BJ (cell line): Measurements from ENCODE around the gene PRR22. TPM values are rescaled to one million over a fixed set of nuclear protein-coding genes. Genes with fewer than 3 reads are reported as not detected.

Source experiments
- CTCF ChIA-PET: fragments of 350-600 bp; formaldehyde crosslinking; extraction: SDS; loops from one replicate; lab custom pipeline; 2021; ENCODE audit warnings: antibody characterized with exemption, inconsistent platforms; lab: Yijun Ruan, JAX
- POLR2A ChIA-PET: fragments of 300-600 bp; sonication (Branson Sonifier 250); formaldehyde crosslinking; extraction: SDS; loops from one replicate; lab custom pipeline; 2021; ENCODE audit warnings: antibody characterized with exemption; lab: Charles Lee
- DNase-seq: peaks from one replicate; pipeline ENCODE4 v3.0.0-alpha.2; 2011; ENCODE audit warnings: low read depth
- H3K27me3 ChIP-seq: 2 replicates; pipeline ENCODE4 v1.6.0; 2011; ENCODE audit warnings: low read length; ENCODE audit not compliant: control insufficient read depth, insufficient read depth
- H3K36me3 ChIP-seq: 2 replicates; pipeline ENCODE4 v1.5.1; 2011; ENCODE audit warnings: low read length; ENCODE audit not compliant: control insufficient read depth, insufficient read depth
- H3K4me3 ChIP-seq: 2 replicates; pipeline ENCODE4 v1.5.1; 2011; ENCODE audit warnings: low read depth, mild to moderate bottlenecking, control low read depth, low read length
- polyA plus RNA-seq: library from polyadenylated mRNA; depleted of rRNA; stranded (reverse); fragments of >200 nt; gene quantifications from 2 replicates; pipeline ENCODE4 v1.2.3, GENCODE V29; 2011
- TF ChIP-seq, protein P1 (sequence below): IDR thresholded peaks from 2 replicates; pipeline ENCODE4 v1.5.1; 2011; ENCODE audit warnings: low read depth, mild to moderate bottlenecking, control low read depth, inconsistent platforms, low read length, moderate library complexity; ENCODE audit not compliant: insufficient read depth

Gene PRR22
- polyA plus RNA-seq, 1 experiment = 0.53 TPM

- ChIA-PET POLR2A (interaction anchor here (0.6 kb wide), 1 partner anchor 71 kb away, joined by 4 read pairs; the partner anchor contains the start of genes CATSPERD and LONP1), CTCF (interaction anchor here (0.9 to 8.1 kb wide), 6 partner anchors 9 to 103 kb away, joined by 3 to 57 read pairs (median 3); partner anchors contain the start of genes LONP1 and NRTN)
- Histone ChIP-seq H3K4me3 (peak within 1 kb of the TSS; percentile 71), H3K27me3 (no peaks in the 10 kb centered on the region), H3K36me3 (peaks cover 29% of the 10 kb centered on the region)
- DNase-seq = peak; percentile 94
- TF ChIP-seq, protein P1, sequence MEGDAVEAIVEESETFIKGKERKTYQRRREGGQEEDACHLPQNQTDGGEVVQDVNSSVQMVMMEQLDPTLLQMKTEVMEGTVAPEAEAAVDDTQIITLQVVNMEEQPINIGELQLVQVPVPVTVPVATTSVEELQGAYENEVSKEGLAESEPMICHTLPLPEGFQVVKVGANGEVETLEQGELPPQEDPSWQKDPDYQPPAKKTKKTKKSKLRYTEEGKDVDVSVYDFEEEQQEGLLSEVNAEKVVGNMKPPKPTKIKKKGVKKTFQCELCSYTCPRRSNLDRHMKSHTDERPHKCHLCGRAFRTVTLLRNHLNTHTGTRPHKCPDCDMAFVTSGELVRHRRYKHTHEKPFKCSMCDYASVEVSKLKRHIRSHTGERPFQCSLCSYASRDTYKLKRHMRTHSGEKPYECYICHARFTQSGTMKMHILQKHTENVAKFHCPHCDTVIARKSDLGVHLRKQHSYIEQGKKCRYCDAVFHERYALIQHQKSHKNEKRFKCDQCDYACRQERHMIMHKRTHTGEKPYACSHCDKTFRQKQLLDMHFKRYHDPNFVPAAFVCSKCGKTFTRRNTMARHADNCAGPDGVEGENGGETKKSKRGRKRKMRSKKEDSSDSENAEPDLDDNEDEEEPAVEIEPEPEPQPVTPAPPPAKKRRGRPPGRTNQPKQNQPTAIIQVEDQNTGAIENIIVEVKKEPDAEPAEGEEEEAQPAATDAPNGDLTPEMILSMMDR = no peak
These were observed 6.3 kb upstream of the PRR22 start, which contains the start of gene DUS3L for GRCh38 chr19:5790559-5791520. Gene DUS3L (minus strand): TSS chr19:5791163. CDS start chr19:5791141, 22 bp downstream.

GRCh38 chr19:5789886-5790558, 5.5 kb upstream of the PRR22 start:
- TF ChIP-seq, protein P1 = no peak
- ChIA-PET POLR2A (interaction anchor here (0.6 kb wide), 1 partner anchor 70 kb away, joined by 4 read pairs; the partner anchor contains the start of genes CATSPERD and LONP1), CTCF (interaction anchor here (1.0 to 8.1 kb wide), 3 partner anchors 14 to 70 kb away, joined by 3 to 57 read pairs (median 3); partner anchors contain the start of genes LONP1 and NRTN)
- H3K4me3 ChIP-seq = peak overlapping the region; percentile 71
- no peaks in the 10 kb centered on the region for H3K27me3 ChIP-seq
- H3K36me3 ChIP-seq = peaks cover 32% of the 10 kb centered on the region
- no peak for DNase-seq

- CTCF ChIA-PET = interaction anchor here (2.4 to 8.1 kb wide), 2 partner anchors 14 to 15 kb away, joined by 8 to 57 read pairs; partner anchors contain the start of gene NRTN
These were observed 4.8 kb upstream of the PRR22 start for GRCh38 chr19:5789351-5789761.

DNA sequence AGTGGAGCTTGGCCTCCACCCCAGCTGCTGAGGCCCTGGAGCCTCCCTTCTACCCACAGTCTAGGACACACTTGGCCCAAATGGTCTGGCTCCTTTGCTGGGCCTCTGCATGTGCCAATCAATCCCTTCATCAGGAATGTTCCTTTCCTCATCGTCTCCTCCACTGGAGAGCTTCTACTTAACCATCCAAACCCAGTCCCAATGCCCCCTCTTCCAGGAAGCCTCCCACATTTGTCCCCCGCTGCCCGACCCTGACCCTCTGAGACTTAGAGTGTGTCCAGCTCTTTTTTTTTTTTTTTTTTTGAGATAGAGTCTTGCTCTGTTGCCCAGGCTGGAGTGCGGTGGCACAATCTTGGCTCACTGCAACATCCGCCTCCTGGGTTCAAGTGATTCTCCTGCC, 3.9 kb upstream of the PRR22 start:
- POLR2A ChIA-PET = interaction anchor here (0.6 kb wide), 1 partner anchor 92 kb away, joined by 4 read pairs; no protein-coding TSS in a partner anchor

More at GRCh38 chr19:5789351-5789761, 4.8 kb upstream of the PRR22 start:
- no peak overlapping the region for H3K4me3 ChIP-seq
- POLR2A ChIA-PET = no interaction called here
- H3K27me3 ChIP-seq = no peaks in the 10 kb centered on the region
- DNase-seq = no peak
- H3K36me3 ChIP-seq = peaks cover 33% of the 10 kb centered on the region
- TF ChIP-seq, protein P1 = no peak

More for the DNA sequence above, 3.9 kb upstream of the PRR22 start:
- TF ChIP-seq, protein P1 = no peak
- Histone ChIP-seq H3K36me3 (peaks cover 35% of the 10 kb centered on the region), H3K27me3 (no peaks in the 10 kb centered on the region), H3K4me3 (no peak overlapping the region)
- no peak for DNase-seq
- CTCF ChIA-PET = interaction anchor here (0.7 to 8.1 kb wide), 3 partner anchors 13 to 15 kb away, joined by 3 to 57 read pairs (median 8); partner anchors contain the start of gene NRTN
